Measurements from ENCODE around the gene SAFB2.
A peak's percentile ranks its signal among the peaks of the same experiment; 100 is the strongest.

The SAFB2 gene

DNA sequence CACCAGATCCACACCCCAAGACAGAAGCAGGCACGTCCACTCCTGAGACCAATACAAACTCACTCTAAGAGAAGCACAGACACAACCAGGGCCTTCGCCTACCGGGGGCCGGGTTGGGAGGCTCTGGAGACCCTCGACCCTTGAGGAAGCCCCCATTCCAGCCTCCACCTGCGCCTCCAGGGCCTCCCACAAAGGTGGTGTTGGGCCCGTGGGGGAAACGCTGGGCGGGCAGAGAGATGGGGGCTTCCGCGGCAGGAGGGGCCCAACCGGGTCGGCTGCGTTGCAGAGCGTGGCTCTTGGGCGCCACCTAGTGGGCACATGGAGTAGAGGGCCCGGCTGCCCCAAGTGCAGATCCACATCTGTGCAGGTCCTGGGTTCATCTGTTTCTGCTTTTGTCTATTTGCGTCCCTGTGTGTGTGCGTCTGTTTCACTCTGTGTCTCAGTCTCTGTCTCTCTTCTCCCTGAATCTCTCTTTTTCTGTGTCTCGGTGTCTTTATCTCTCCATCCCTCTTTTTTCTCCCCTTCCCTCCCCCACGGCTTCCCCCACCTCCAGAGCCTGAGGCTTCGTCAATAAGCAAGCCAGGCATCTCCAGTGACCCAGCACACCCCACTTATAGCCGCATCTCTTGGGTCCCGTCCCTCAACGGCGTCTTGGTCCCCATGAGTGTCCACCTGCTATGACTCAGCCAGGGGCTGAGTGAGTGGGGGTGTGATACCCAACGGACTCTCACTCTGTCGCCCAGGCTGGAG lies 44.3 kb downstream of the SAFB2 start:
- TF ChIP-seq, protein P1, sequence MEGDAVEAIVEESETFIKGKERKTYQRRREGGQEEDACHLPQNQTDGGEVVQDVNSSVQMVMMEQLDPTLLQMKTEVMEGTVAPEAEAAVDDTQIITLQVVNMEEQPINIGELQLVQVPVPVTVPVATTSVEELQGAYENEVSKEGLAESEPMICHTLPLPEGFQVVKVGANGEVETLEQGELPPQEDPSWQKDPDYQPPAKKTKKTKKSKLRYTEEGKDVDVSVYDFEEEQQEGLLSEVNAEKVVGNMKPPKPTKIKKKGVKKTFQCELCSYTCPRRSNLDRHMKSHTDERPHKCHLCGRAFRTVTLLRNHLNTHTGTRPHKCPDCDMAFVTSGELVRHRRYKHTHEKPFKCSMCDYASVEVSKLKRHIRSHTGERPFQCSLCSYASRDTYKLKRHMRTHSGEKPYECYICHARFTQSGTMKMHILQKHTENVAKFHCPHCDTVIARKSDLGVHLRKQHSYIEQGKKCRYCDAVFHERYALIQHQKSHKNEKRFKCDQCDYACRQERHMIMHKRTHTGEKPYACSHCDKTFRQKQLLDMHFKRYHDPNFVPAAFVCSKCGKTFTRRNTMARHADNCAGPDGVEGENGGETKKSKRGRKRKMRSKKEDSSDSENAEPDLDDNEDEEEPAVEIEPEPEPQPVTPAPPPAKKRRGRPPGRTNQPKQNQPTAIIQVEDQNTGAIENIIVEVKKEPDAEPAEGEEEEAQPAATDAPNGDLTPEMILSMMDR (IDR thresholded peaks at IDR 0.05; ENCODE audit: low read depth, low read length), result peak; percentile 97
- no peak overlapping the region for H3K4me3 ChIP-seq (replicated peaks in 1 of 2; ENCODE audit: low read depth in 2 of 2, low read length in 2 of 2)
- peak; percentile 43 to 45 for DNase-seq (ENCODE audit: low read depth in 2 of 2)

DNA sequence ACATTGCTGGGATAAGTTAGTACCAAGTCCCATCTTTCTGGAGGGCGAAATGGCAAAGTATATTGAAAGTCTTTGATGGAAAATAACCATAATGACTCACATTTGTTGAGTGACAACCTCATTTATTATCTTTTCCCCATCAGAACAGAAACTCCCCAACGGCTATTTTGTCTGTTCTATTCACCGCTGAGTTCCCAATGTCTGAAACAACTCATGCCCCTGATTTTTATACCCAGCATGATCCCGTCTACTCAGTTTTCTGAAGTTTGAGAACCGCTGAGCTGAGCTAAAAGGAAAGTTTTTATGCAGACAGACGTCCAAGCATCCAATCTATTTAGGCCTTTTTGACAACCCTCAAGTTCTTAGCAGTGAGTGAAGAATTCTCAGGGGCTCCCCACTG lies 47.0 kb downstream of the SAFB2 start:
- TF ChIP-seq, protein P1 (IDR thresholded peaks at IDR 0.05; ENCODE audit: low read depth, low read length), result no peak
- no peak for DNase-seq (ENCODE audit: low read depth in 2 of 2)
- no peak overlapping the region for H3K4me3 ChIP-seq (replicated peaks in 1 of 2; ENCODE audit: low read depth in 2 of 2, low read length in 2 of 2)

DNA sequence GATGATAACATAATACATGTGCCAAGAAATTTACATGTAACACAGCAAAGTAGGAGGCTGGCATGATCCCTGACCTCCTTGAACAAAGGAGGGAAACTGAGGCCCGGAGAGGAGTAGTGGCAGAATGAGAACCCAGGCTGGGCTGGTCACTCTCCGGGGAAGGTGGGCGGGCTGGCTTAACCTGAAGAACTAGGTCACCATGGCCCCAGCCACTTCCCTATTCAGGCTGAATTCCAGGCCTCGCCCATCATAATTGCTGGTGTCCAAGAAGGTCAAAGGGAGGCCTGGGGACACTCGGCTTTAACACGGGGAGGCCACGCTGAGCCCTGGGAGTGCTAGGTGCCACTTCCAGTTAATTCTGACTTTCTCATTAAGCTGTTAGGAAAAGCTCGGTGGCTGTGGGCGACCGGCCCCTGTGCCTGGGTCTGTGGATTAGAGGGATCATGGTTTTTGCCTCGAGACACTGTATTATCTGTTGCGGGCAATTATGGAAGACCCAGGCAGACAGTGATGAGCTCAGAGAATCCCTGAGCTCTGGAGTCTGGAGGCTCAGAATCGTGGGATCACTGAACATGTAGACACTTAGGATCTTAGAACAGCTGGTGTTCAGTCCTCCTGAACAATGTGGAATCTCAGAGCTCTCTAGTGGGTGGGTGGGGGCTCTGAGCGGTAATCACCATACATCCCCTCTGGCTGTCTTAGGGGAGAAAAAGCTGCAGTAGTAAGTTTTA lies 49.9 kb downstream of the SAFB2 start:
- DNase-seq (ENCODE audit: low read depth in 2 of 2), result no peak
- TF ChIP-seq, protein P1 (IDR thresholded peaks at IDR 0.05; ENCODE audit: low read depth, low read length), result no peak
- no peak overlapping the region for H3K4me3 ChIP-seq (replicated peaks in 1 of 2; ENCODE audit: low read depth in 2 of 2, low read length in 2 of 2)

DNA sequence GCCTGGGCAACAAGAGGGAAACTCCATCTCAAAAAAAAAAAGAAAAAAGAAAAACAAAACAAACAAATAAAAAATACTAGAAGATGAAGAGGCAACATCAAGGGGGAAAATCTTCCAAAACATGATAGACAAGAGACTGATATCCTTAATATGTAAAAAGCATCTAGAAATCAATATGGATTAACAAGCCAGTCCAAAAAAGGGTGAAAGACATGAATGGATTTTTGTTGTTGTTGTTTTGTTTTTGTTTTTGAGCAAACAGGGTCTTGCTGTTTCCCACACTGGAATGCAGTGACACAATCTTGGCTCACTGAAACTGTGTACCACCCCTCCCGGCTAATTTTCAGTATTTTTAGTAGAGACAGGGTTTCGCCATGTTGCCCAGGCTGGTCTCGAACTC lies 50.8 kb downstream of the SAFB2 start:
- H3K4me3 ChIP-seq (replicated peaks in 1 of 2; ENCODE audit: low read depth in 2 of 2, low read length in 2 of 2), result no peak overlapping the region
- TF ChIP-seq, protein P1 (IDR thresholded peaks at IDR 0.05; ENCODE audit: low read depth, low read length), result no peak
- DNase-seq (ENCODE audit: low read depth in 2 of 2), result no peak

DNA sequence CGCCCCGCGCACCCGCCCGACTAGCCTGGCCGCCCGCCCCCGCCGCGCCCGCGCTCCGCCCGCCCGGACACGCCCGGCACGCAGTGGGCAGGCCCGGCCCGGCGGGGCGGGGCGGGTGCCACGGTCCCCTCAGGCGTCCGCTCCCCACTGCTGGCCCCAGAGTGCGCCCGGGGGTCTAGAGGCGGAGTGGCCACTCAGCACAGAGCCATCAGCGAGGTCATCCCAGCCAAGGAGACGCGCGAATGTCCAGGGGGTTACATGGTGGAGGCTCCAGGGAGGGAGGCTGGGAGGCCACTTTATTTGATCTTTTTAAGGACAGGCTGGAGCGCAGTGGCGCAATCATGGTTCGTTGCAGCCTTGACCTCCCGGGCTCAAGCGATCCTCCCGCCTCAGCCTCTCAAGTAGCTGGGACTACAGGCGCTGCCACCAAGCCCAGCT lies 54.6 kb downstream of the SAFB2 start:
- H3K4me3 ChIP-seq (replicated peaks in 1 of 2; ENCODE audit: low read depth in 2 of 2, low read length in 2 of 2), result no peak overlapping the region
- TF ChIP-seq, protein P1 (IDR thresholded peaks at IDR 0.05; ENCODE audit: low read depth, low read length), result no peak
- DNase-seq (ENCODE audit: low read depth in 2 of 2), result no peak

DNA sequence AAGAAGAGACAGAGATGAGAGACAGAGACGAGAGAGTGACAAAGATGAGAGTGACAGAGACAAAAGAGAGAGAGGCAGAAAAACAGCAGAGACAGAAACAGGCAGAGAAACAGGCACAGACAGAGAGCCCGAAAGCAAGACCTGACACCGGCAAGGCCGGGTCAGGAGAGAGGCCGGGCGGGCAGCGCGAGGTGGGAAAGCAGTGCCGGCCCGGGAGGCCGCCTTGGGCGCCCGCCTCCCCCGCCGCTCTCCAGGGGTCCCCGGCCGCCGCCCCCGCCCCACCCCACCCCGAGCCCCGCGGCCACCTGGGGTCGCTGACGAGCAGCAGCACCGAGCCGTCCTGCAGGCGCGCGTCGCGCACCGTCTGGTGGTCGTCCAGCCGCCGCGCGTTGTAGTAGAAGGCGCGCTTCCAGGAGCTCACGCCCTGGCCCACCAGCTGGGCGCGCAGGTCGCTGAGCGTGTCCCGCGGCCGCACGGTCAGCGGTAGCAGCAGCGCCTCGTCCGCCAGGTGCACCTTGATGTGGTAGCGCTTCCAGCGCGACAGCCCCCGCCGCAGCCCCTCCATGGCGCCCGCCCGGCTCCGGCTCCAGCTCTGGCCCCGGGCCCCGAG lies 55.1 kb downstream of the SAFB2 start, which contains the start of gene TINCR:
Gene TINCR (minus strand): TSS at position 594 of the 610 bp plus-strand sequence.
- TF ChIP-seq, protein P1 (IDR thresholded peaks at IDR 0.05; ENCODE audit: low read depth, low read length), result no peak
- no peak for DNase-seq (ENCODE audit: low read depth in 2 of 2)
- H3K4me3 ChIP-seq (replicated peaks in 1 of 2; ENCODE audit: low read depth in 2 of 2, low read length in 2 of 2), result no peak within 1 kb of the TSS
